HG03354 (cell line): ENCODE results near the gene TTC16.

Experiments
- ATAC-seq: cut with Tn5 transposase; IDR thresholded peaks from one replicate; pipeline ENCODE4 v1.9.1; 2021; ENCODE audit warnings: mild to moderate bottlenecking; ENCODE audit not compliant: unreplicated experiment, poor library complexity, severe bottlenecking

TTC16 gene

GRCh38 chr9:127697575-127697974, 18.3 kb upstream of the TTC16 start:
- ATAC-seq, result no peak

DNA sequence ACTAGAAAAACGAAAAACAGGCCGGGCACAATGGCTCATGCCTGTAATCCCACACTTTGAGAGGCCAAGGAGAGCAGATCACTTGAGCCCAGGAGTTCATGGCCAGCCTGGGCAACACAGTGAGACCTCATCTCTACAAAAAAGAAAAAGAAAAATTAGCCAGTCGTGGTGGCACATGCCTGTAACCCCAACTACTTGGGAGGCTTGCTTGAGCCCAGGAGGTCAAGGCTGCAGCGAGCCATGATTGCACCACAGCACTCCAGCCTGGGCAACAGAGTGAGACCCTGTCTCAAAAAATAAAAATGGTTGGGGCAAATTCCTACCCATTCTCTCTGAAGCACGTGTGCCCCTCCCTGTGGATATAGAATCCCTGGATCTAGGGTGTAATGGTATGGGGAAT, 17.5 kb upstream of the TTC16 start:
- no peak for ATAC-seq

- peak; percentile 90 for ATAC-seq
Observed at GRCh38 chr9:127698985-127699670, 16.8 kb upstream of the TTC16 start.

GRCh38 chr9:127700140-127700539, 15.7 kb upstream of the TTC16 start:
- ATAC-seq, result no peak

DNA sequence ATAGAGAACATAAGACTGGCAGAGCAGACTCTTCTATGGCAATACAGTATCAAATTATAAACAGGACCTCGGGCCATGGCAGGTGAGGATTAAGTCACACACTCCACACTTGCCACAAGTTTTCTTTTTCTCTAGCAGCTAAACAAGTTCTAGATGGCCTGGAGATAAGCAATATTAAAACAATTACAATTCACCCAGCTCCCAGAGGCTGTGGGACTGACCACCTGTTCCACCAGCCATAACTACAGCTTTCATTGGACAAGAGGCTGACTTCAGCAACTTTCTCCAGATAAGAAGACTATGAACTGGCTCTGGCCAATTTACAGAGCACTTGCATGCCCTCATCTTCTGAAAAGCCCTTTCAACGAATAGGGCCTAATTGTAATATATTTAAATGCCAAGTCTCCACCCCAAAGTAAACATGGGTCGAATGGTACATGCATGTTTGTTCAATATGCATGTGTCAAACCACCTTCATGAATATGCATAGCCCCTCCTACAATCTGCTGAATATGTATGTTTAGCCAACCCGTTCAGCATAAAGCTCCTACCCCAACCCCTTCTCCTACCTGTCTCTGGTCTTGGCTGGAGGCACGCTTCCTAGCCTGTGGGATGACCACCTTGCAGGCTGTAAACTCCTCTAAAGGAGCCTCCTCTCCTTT, 15.2 kb upstream of the TTC16 start:
- ATAC-seq, result no peak

- ATAC-seq, result no peak
Observed at GRCh38 chr9:127703289-127703946, 12.5 kb upstream of the TTC16 start.

- no peak for ATAC-seq
Observed at GRCh38 chr9:127705577-127706379, 10.1 kb upstream of the TTC16 start.

- no peak for ATAC-seq
Observed at GRCh38 chr9:127706836-127707241, 9.0 kb upstream of the TTC16 start, which contains the start of gene CFAP157. TSS of gene CFAP157 (plus strand) at chr9:127706988. CDS start at chr9:127707032, 44 bp downstream.

DNA sequence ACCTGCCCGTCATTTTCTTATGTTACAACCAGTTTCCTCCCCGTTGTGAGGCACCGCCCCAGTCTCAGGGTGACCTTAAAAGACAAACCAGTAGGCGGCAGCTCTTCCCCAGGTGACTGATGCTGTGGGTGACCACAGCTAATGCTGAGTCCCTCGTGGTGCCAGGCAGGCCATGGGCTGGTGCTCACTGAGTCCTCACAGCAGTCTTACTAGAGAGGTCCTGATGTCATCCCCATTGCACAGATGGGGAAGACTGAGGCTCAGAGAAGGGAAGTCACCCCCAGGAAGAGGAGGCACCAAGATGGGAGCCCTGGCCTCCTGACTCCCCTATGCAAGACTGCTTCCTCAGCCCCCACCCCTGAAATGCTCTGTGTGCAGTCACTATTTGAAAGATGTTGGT, 8.1 kb upstream of the TTC16 start:
- ATAC-seq, result no peak

DNA sequence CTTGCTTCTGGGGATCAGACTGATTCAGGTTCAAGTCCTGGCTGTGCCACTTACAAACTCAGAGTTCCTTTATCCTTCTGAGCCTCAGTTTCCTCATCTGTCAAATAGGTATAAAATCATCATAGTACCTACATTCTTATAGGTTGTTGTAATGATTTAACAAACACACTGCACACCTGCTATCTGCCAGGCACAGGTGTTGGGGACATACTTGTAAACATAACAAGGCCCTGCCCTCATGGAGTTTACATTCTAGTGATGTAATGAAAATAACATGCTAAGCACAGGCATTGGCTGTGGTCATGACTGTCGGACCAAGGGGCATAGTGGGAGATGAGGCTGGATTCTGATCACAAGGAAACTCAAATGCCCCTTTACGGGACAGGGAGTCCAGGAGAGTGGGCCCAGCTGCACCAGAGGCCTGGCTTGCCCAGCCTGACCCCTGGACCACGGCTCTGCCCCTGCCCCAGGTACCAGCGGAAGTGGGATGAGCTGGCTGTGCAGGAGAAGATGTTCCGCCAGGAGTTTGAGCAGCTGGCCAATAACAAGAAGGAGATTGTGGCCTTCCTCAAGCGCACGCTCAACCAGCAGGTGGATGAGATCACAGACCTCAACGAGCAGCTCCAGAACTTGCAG, 6.8 kb upstream of the TTC16 start:
- no peak for ATAC-seq

- ATAC-seq, result no peak
Observed at GRCh38 chr9:127710204-127710783, 5.6 kb upstream of the TTC16 start.

DNA sequence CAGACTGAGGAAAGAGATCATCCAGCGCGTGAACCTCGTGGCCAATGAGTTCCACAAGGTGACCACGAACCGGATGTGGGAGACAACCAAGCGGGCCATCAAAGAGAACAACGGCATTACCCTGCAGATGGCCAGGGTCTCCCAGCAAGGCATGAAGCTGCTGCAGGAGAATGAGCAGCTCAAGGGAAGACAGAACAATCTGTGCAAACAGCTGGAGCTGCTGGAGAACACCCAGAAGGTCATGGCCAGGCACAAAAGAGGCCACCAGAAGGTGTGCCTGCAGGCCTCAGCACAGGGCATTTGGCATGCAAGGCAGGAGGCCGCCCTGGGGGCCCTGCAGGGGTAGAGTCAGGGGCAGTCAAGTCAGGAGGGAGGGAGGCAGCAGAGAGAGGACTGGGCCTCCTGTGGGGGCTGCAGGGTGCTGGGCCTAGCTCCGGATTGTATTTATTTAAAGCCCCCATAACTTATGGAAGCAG, 4.6 kb upstream of the TTC16 start:
- ATAC-seq, result no peak

- no peak for ATAC-seq
Observed at GRCh38 chr9:127711831-127712274, 4.0 kb upstream of the TTC16 start.

DNA sequence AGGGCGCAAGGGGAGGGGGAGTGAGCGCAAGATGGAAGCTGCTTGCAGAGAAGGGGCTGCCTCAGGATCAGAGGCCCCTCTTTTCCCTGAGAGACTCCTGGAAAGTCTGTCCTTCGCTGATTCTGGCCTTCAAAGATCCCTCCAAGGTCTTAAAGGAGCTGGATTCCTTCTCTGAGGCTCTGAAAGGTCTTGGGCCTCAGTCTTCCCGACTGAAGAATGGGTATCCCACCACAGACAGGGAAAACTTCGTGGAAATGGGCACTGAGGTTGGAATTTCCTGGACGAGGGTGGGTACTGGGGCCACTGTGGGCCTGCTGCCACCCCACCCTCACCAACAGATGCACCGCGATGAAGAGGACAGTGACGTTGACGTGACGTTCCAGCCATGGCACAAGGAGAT, 3.5 kb upstream of the TTC16 start:
- ATAC-seq, result no peak

DNA sequence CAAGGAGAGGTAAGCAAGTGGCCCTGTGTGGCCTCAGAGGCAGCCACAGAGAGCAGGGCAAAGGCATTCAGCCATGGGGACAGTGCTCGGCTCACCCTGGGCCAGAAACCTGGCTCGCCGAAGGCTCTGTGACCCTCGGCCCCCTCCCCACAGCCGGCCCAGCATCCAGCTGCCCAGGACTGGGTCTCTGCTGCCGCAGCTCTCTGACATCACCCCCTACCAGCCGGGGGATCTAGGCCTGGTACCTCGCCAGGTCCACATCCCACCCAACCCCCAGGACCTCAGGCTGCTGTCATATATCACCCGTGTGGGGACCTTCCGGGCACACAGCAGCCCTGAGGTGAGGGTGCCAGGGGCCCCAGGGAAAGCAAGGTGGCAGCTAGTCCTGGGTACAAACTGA, 3.0 kb upstream of the TTC16 start:
- ATAC-seq, result no peak

DNA sequence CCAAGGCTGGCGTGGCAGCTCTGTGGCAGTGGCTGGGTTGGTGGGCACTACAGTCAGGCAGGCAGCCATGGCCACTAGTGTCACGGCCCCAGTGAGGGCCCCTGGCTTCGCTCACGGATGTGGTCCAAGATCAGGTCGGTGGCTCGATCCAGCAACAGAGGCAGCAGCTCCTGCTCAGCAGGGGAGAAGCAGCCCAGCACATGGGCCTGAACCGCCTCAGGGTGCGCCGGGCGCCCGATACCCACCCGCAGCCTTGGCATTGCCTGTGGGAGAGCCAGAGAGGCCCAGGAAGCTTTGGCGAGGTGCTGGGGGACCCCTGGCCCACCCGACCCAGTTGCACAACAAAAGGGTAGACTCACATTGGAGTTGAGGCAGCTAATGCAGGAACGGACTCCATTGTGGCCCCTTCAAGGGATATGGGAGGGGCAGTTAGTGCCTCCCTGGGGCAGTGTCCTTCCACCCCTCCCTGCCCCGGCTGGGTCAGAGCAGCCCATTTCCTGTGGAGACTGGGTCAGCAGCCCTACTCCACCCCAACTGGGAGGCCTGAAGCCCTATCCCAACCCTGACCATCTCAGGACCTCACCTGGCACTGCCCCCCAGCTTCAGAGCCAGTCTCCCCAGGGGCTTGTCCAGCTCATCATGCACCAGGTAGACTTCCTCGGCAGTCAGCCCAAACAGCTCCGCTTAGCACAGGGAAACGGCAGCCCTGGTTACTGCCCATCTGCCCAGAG, 1.7 kb upstream of the TTC16 start:
- ATAC-seq, result no peak

- ATAC-seq, result peak; percentile 4
Observed at GRCh38 chr9:127714951-127715469, 869 bp upstream of the TTC16 start.

- no peak for ATAC-seq
Observed at GRCh38 chr9:127716412-127716811, 533 bp downstream of the TTC16 start.
